DOHH2 (cell line): ENCODE results near the gene RUFY2.

Source experiments
- H3F3A ChIP-seq: fragments of 200-600 bp; sonication (generic), shearing (Covaris generic); 2 replicates; pipeline ENCODE4 v1.6.0; 2016; ENCODE audit warnings: antibody characterized with exemption, mild to moderate bottlenecking; ENCODE audit not compliant: control insufficient read depth, insufficient read depth
- H3K27ac ChIP-seq: fragments of 200-600 bp; sonication (generic); 2 replicates; pipeline ENCODE4 v1.5.1; 2014; ENCODE audit warnings: low read depth, mild to moderate bottlenecking, low read length, moderate library complexity
- H3K27me3 ChIP-seq: fragments of 200-600 bp; sonication (generic); 2 replicates; pipeline ENCODE4 v1.6.1; 2014; ENCODE audit warnings: mild to moderate bottlenecking, low read length, mixed read lengths; ENCODE audit not compliant: control insufficient read depth
- H3K36me3 ChIP-seq: fragments of 200-600 bp; sonication (generic); 2 replicates; pipeline ENCODE4 v1.6.1; 2014; ENCODE audit warnings: mild to moderate bottlenecking, low read length, moderate library complexity, mixed read lengths; ENCODE audit not compliant: control insufficient read depth
- H3K4me1 ChIP-seq: fragments of 200-600 bp; sonication (generic); 2 replicates; pipeline ENCODE4 v1.6.1; 2014; ENCODE audit warnings: mild to moderate bottlenecking, low read length, mixed read lengths; ENCODE audit not compliant: control insufficient read depth
- H3K4me2 ChIP-seq: fragments of 200-600 bp; sonication (generic); 2 replicates; pipeline ENCODE4 v1.6.0; 2014; ENCODE audit warnings: mild to moderate bottlenecking, low read length, moderate library complexity
- H3K4me3 ChIP-seq: fragments of 200-600 bp; sonication (generic); 2 replicates; pipeline ENCODE4 v1.5.1; 2014; ENCODE audit warnings: mild to moderate bottlenecking, low read length, mixed read lengths
- H3K79me2 ChIP-seq: fragments of 200-600 bp; sonication (generic); 2 replicates; pipeline ENCODE4 v1.6.1; 2014; ENCODE audit warnings: mild to moderate bottlenecking, low read length, mixed read lengths; ENCODE audit not compliant: control insufficient read depth
- H3K9me2 ChIP-seq: fragments of 200-600 bp; sonication (generic); replicated peaks from 2 replicates; pipeline ENCODE4 v1.6.1; 2014; ENCODE audit warnings: mild to moderate bottlenecking, low read length, mixed read lengths; ENCODE audit not compliant: control insufficient read depth
- H3K9me3 ChIP-seq: fragments of 200-600 bp; sonication (generic); 2 replicates; pipeline ENCODE4 v1.6.1; 2014; ENCODE audit warnings: antibody characterized with exemption, low read length, mixed read lengths; ENCODE audit not compliant: control insufficient read depth, insufficient read depth
- H4K20me1 ChIP-seq: fragments of 200-600 bp; sonication (generic); 2 replicates; pipeline ENCODE4 v1.6.0; 2014; ENCODE audit warnings: low read depth, mild to moderate bottlenecking, antibody characterized with exemption, low read length, moderate library complexity; ENCODE audit not compliant: control insufficient read depth, insufficient read depth
- CTCF ChIP-seq: fragments of 200-600 bp; sonication (generic); IDR thresholded peaks from one replicate; pipeline ENCODE4 v1.5.1; 2014; ENCODE audit warnings: antibody characterized with exemption, mild to moderate bottlenecking, low read depth, low read length; ENCODE audit not compliant: poor library complexity, severe bottlenecking
- EZH2phosphoT487 ChIP-seq: fragments of 200-600 bp; sonication (generic); IDR thresholded peaks from 2 replicates; pipeline ENCODE4 v1.6.1; 2017; ENCODE audit warnings: borderline replicate concordance, mild to moderate bottlenecking, antibody characterized with exemption, low read length, moderate library complexity, mixed read lengths

RUFY2 gene

GRCh38 chr10:68403701-68404100 is 3.4 kb downstream of the RUFY2 start:
- H3K79me2 ChIP-seq: peaks cover 35% of the 10 kb centered on the region
- H3F3A ChIP-seq: peaks cover 6% of the 10 kb centered on the region
- H3K9me3 ChIP-seq: no peaks in the 10 kb centered on the region
- H3K9me2 ChIP-seq: no peaks in the 10 kb centered on the region
- TF ChIP-seq EZH2phosphoT487 (no peak), CTCF (no peak)
- H3K4me2 ChIP-seq: no peak overlapping the region
- H3K27me3 ChIP-seq: no peaks in the 10 kb centered on the region
- no peaks in the 10 kb centered on the region for H4K20me1 ChIP-seq
- H3K4me1 ChIP-seq: peaks cover 17% of the 10 kb centered on the region
- no peak overlapping the region for H3K4me3 ChIP-seq
- H3K27ac ChIP-seq: no peak overlapping the region
- peaks cover 14% of the 10 kb centered on the region for H3K36me3 ChIP-seq

GRCh38 chr10:68402276-68402675 is 4.8 kb downstream of the RUFY2 start:
- Histone ChIP-seq H3K4me2 (no peak overlapping the region), H3K79me2 (peaks cover 35% of the 10 kb centered on the region)

GRCh38 chr10:68397005-68397404 is 10.1 kb downstream of the RUFY2 start:
- H3K79me2 ChIP-seq: no peaks in the 10 kb centered on the region
- H3K36me3 ChIP-seq: peaks cover 32% of the 10 kb centered on the region
- H3K27ac ChIP-seq: no peak overlapping the region
- no peak overlapping the region for H3K4me2 ChIP-seq
- H3K27me3 ChIP-seq: no peaks in the 10 kb centered on the region
- H3K9me2 ChIP-seq: no peaks in the 10 kb centered on the region
- no peaks in the 10 kb centered on the region for H3K4me1 ChIP-seq
- no peaks in the 10 kb centered on the region for H3K9me3 ChIP-seq
- peaks cover 3% of the 10 kb centered on the region; the same call in 1 of the 2 replicates for H3F3A ChIP-seq
- H4K20me1 ChIP-seq: no peaks in the 10 kb centered on the region
- no peak overlapping the region for H3K4me3 ChIP-seq
- TF ChIP-seq CTCF (no peak), EZH2phosphoT487 (no peak)

More at GRCh38 chr10:68402276-68402675, 4.8 kb downstream of the RUFY2 start:
- Histone ChIP-seq H3K36me3 (peaks cover 14% of the 10 kb centered on the region), H3K4me3 (no peak overlapping the region), H3K27me3 (no peaks in the 10 kb centered on the region), H3K4me1 (peaks cover 11% of the 10 kb centered on the region), H3K9me2 (no peaks in the 10 kb centered on the region), H4K20me1 (no peaks in the 10 kb centered on the region), H3K9me3 (no peaks in the 10 kb centered on the region), H3K27ac (no peak overlapping the region), H3F3A (peaks cover 5% of the 10 kb centered on the region; the same call in 1 of the 2 replicates)
- no peak for TF ChIP-seq CTCF
- no peak for TF ChIP-seq EZH2phosphoT487
